HepG2 (cell line): ENCODE measurements around the gene NPDC1. TPM values are rescaled to one million over a fixed set of nuclear protein-coding genes. Genes with fewer than 3 reads are reported as not detected.
A peak's percentile ranks its signal among the peaks of the same experiment; 100 is the strongest.

Experiments used
- AHDC1 ChIP-seq: sonication (generic); formaldehyde crosslinking; IDR thresholded peaks from 2 replicates; pipeline ENCODE4 v1.5.1; 2020; ENCODE audit warnings: mild to moderate bottlenecking, missing genetic modification reagents, borderline replicate concordance
- HCFC1 ChIP-seq: fragments of 150-350 bp; IDR thresholded peaks from 2 replicates; pipeline ENCODE4 v1.6.1; 2014; ENCODE audit warnings: low read depth, low read length
- KDM5B ChIP-seq: sonication (generic); formaldehyde crosslinking; IDR thresholded peaks from 2 replicates; pipeline ENCODE4 v1.4.0; 2020; ENCODE audit warnings: missing genetic modification reagents, mild to moderate bottlenecking, borderline replicate concordance
- NR2C2 ChIP-seq: sonication (generic); formaldehyde crosslinking; IDR thresholded peaks from 2 replicates; pipeline ENCODE4 v1.4.0; 2020; ENCODE audit warnings: missing genetic modification reagents, mild to moderate bottlenecking, moderate library complexity, borderline replicate concordance
- POGK ChIP-seq: sonication (generic); formaldehyde crosslinking; conservative IDR thresholded peaks from 2 replicates; pipeline ENCODE4 v1.8.0; 2022; ENCODE audit warnings: mild to moderate bottlenecking, moderate library complexity, missing genetic modification reagents
- SUZ12 ChIP-seq: fragments of 150-350 bp; IDR thresholded peaks from 2 replicates; pipeline ENCODE4 v1.6.1; 2014; ENCODE audit warnings: low read depth, low read length
- ZBTB38 ChIP-seq: sonication (generic); formaldehyde crosslinking; IDR thresholded peaks from 2 replicates; pipeline ENCODE4 v1.5.1; 2020; ENCODE audit warnings: mild to moderate bottlenecking, missing genetic modification reagents
- ZKSCAN1 ChIP-seq: fragments of 150-350 bp; IDR thresholded peaks from 2 replicates; pipeline ENCODE4 v1.6.1; 2014; ENCODE audit warnings: low read length
- ZNF431 ChIP-seq: sonication (generic); formaldehyde crosslinking; IDR thresholded peaks from 2 replicates; pipeline ENCODE4 v1.9.0; 2022; ENCODE audit warnings: missing genetic modification reagents, low read depth, mild to moderate bottlenecking, borderline replicate concordance
- ZNF75D ChIP-seq: sonication (generic); formaldehyde crosslinking; IDR thresholded peaks from 2 replicates; pipeline ENCODE4 v1.8.1; 2023; ENCODE audit warnings: missing genetic modification reagents, mild to moderate bottlenecking, borderline replicate concordance
- polyA plus RNA-seq, 8 experiments: library from polyadenylated mRNA; depleted of rRNA in 3 of 8; stranded (reverse) in 7 of 8; unstranded in 1 of 8; fragments of >200 nt; fragmentation: Illumina TruSeq in 4 of 8; extraction: Trizol in 4 of 8; gene quantifications; 2 replicates each; pipeline versions ENCODE4 v1.2.1 to v1.2.3, GENCODE V29; 2011 to 2016; ENCODE audit warnings: low read depth in 4 of 8, missing spikeins in 1 of 8, mixed read lengths in 1 of 8; ENCODE audit not compliant: insufficient read depth in 1 of 8
- total RNA-seq, 5 experiments: library from RNA; depleted of rRNA; stranded (reverse); fragments of >200 nt; fragmentation: Illumina TruSeq; extraction: Trizol; gene quantifications; 2 replicates each; pipeline ENCODE4 v1.2.3, GENCODE V29; 2016; ENCODE audit warnings: low read depth in 1 of 5
- TF ChIP-seq, protein P1 (sequence below): sonication (generic); formaldehyde crosslinking; IDR thresholded peaks from 2 replicates; pipeline ENCODE4; 2020; ENCODE audit warnings: missing genetic modification reagents, mild to moderate bottlenecking, borderline replicate concordance
- TF ChIP-seq, protein P2 (sequence below): sonication (generic); formaldehyde crosslinking; IDR thresholded peaks from 2 replicates; pipeline ENCODE4 v1.4.0; 2020; ENCODE audit warnings: missing genetic modification reagents, mild to moderate bottlenecking, borderline replicate concordance

NPDC1 gene
- total and polyA plus RNA-seq, 2 of the 13 experiments (the other 11 are each of a cell fraction or from before 2014, with no cell fraction given) = 0.84 to 5.4 TPM

DNA sequence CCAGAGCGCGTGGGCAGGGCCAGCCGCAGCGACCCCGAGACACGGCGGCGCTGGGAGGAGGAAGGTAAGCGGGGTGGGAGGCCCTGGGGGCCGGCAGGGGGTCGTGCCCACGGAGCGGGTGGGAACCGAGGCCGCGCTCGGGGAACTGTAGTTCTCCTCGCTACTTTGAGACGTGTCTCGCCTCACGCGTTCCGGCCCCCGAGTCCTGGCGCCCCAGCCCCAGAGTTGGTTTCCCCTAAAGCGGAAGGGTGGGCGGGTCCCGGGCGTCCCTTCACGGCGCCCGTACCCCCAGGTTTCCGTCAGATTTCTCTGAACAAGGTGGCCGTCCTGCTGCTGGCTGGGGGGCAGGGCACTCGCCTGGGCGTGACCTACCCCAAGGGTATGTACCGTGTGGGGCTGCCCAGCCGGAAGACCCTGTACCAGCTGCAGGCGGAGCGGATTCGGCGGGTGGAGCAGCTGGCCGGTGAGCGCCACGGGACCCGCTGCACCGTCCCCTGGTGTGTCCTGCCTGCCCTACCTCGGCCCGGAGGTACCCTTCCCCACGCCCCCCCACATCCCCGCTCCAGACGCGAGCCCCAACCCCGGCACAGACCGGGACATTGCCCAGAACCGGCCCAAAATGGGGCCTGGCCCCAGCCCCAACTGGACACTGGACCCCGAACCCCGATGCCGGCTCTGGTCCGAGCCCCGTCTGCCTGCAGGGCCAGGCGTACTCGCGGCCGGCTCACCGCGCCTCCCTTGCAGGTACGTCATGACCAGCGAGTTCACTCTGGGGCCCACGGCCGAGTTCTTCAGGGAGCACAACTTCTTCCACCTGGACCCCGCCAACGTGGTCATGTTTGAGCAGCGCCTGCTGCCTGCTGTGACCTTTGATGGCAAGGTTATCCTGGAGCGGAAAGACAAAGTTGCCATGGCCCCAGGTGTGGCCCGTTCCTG is 32.0 kb upstream of the NPDC1 start (continued):
- TF ChIP-seq AHDC1 (CRISPR knock-in tag) = no peak
- TF ChIP-seq NR2C2 (CRISPR knock-in tag) = no peak; the same call in 1 of the 2 replicates
- no peak for TF ChIP-seq ZNF75D (CRISPR knock-in tag)
- TF ChIP-seq ZBTB38 (CRISPR knock-in tag) = peak; percentile 73; the same call in 1 of the 2 replicates
- no peak for TF ChIP-seq POGK
- no peak for TF ChIP-seq ZNF431 (CRISPR knock-in tag)
- TF ChIP-seq, protein P1, sequence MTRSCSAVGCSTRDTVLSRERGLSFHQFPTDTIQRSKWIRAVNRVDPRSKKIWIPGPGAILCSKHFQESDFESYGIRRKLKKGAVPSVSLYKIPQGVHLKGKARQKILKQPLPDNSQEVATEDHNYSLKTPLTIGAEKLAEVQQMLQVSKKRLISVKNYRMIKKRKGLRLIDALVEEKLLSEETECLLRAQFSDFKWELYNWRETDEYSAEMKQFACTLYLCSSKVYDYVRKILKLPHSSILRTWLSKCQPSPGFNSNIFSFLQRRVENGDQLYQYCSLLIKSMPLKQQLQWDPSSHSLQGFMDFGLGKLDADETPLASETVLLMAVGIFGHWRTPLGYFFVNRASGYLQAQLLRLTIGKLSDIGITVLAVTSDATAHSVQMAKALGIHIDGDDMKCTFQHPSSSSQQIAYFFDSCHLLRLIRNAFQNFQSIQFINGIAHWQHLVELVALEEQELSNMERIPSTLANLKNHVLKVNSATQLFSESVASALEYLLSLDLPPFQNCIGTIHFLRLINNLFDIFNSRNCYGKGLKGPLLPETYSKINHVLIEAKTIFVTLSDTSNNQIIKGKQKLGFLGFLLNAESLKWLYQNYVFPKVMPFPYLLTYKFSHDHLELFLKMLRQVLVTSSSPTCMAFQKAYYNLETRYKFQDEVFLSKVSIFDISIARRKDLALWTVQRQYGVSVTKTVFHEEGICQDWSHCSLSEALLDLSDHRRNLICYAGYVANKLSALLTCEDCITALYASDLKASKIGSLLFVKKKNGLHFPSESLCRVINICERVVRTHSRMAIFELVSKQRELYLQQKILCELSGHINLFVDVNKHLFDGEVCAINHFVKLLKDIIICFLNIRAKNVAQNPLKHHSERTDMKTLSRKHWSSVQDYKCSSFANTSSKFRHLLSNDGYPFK (CRISPR knock-in tag) = 0 out of 2 replicates have a peak, but pooled peaks have one; percentile 16
- no peak for TF ChIP-seq HCFC1
- no peak for TF ChIP-seq ZKSCAN1
- TF ChIP-seq KDM5B (CRISPR knock-in tag) = no peak; the same call in 1 of the 2 replicates
- TF ChIP-seq SUZ12 = no peak
- TF ChIP-seq, protein P2, sequence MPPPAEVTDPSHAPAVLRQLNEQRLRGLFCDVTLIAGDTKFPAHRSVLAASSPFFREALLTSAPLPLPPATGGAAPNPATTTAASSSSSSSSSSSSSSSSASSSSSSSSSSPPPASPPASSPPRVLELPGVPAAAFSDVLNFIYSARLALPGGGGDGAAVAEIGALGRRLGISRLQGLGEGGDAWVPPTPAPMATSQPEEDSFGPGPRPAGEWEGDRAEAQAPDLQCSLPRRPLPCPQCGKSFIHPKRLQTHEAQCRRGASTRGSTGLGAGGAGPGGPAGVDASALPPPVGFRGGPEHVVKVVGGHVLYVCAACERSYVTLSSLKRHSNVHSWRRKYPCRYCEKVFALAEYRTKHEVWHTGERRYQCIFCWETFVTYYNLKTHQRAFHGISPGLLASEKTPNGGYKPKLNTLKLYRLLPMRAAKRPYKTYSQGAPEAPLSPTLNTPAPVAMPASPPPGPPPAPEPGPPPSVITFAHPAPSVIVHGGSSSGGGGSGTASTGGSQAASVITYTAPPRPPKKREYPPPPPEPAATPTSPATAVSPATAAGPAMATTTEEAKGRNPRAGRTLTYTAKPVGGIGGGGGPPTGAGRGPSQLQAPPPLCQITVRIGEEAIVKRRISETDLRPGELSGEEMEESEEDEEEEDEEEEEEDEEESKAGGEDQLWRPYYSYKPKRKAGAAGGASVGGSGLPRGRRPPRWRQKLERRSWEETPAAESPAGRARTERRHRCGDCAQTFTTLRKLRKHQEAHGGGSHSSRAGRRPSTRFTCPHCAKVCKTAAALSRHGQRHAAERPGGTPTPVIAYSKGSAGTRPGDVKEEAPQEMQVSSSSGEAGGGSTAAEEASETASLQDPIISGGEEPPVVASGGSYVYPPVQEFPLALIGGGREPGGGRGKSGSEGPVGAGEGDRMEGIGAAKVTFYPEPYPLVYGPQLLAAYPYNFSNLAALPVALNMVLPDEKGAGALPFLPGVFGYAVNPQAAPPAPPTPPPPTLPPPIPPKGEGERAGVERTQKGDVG (CRISPR knock-in tag) = peak; percentile 80; the same call in 1 of the 2 replicates
